Activated CD4-positive, alpha-beta T cell treated with anti-CD3 and anti-CD28 coated beads, Interleukin-2, amount 10 ng/mL, durations not matched to agents 24 days and 14 days (primary cell): ENCODE results near the gene KIF20A. TPM values are rescaled to one million over a fixed set of nuclear protein-coding genes. Genes with fewer than 3 reads are reported as not detected.
A peak's percentile ranks its signal among the peaks of the same experiment; 100 is the strongest.
"Not testable (repeated sequence)": the region's sequence is repeated elsewhere in the genome, so short reads cannot be mapped to it uniquely, and the experiment has no call there.

Experiments
- DNase-seq: peaks from one replicate; pipeline ENCODE4 v3.0.0; 2022
- H3K27ac Mint-ChIP-seq: one replicate; pipeline ENCODE4 v1.8.0; 2022; ENCODE audit warnings: mild to moderate bottlenecking, mixed read lengths
- H3K27me3 Mint-ChIP-seq: one replicate; pipeline ENCODE4 v1.8.0; 2022; ENCODE audit warnings: mixed read lengths
- H3K36me3 Mint-ChIP-seq: one replicate; pipeline ENCODE4 v1.8.0; 2022; ENCODE audit warnings: low read depth, mild to moderate bottlenecking, mixed read lengths
- H3K4me1 Mint-ChIP-seq: one replicate; pipeline ENCODE4 v1.8.0; 2021; ENCODE audit warnings: mixed read lengths
- H3K4me3 Mint-ChIP-seq: one replicate; pipeline ENCODE4 v1.8.0; 2022; ENCODE audit warnings: mild to moderate bottlenecking, moderate library complexity, mixed read lengths
- H3K9me3 Mint-ChIP-seq: one replicate; pipeline ENCODE4 v1.8.0; 2021; ENCODE audit warnings: mixed read lengths
- intact Hi-C: fragments of 100-400 bp; cut with micrococcal nuclease; formaldehyde crosslinking; loops from one replicate; pipeline ENCODE4 v1.15.1; 2023
- total RNA-seq: library from RNA; stranded (reverse); gene quantifications from 2 replicates; pipeline ENCODE4 v1.2.3, GENCODE V29; 2022

The KIF20A gene
- total RNA-seq, 1 donor from 2014 or later = 18.0 TPM

- Mint-ChIP-seq H3K27ac (no peak overlapping the region), H3K4me1 (no peaks in the 10 kb centered on the region), H3K9me3 (no peaks in the 10 kb centered on the region), H3K27me3 (no peaks in the 10 kb centered on the region), H3K4me3 (no peak overlapping the region), H3K36me3 (peaks cover 79% of the 10 kb centered on the region)
- intact Hi-C loops = no loop called here
- DNase-seq = no peak
Observed at GRCh38 chr5:138163721-138164120, 15.2 kb upstream of the KIF20A start.

GRCh38 chr5:138169124-138169523, 9.8 kb upstream of the KIF20A start:
- H3K4me3 Mint-ChIP-seq = no peak overlapping the region
- H3K9me3 Mint-ChIP-seq = no peaks in the 10 kb centered on the region
- H3K27me3 Mint-ChIP-seq = no peaks in the 10 kb centered on the region
- peaks cover 73% of the 10 kb centered on the region for H3K36me3 Mint-ChIP-seq
- peaks cover 4% of the 10 kb centered on the region for H3K4me1 Mint-ChIP-seq
- H3K27ac Mint-ChIP-seq = no peak overlapping the region
- no peak for DNase-seq
- intact Hi-C loops = no loop called here

- peaks cover 67% of the 10 kb centered on the region for H3K36me3 Mint-ChIP-seq
- DNase-seq = no peak
- intact Hi-C loops = no loop called here
- H3K27ac Mint-ChIP-seq = no peak overlapping the region
- H3K27me3 Mint-ChIP-seq = no peaks in the 10 kb centered on the region
- peaks cover 4% of the 10 kb centered on the region for H3K4me1 Mint-ChIP-seq
- no peak overlapping the region for H3K4me3 Mint-ChIP-seq
- H3K9me3 Mint-ChIP-seq = no peaks in the 10 kb centered on the region
Observed at GRCh38 chr5:138170299-138170698, 8.6 kb upstream of the KIF20A start.

GRCh38 chr5:138177941-138178515, 884 bp upstream of the KIF20A start:
- H3K4me3 Mint-ChIP-seq = no peak overlapping the region
- no peaks in the 10 kb centered on the region for H3K27me3 Mint-ChIP-seq
- intact Hi-C loops = loop anchor here (1.0 to 2.0 kb wide), 8 partner anchors 35 to 424 kb away; partner anchors contain the start of genes CDC23, CDC25C, EGR1 and ETF1
- peaks cover 26% of the 10 kb centered on the region for H3K36me3 Mint-ChIP-seq
- DNase-seq = peak; percentile 83
- no peak overlapping the region for H3K27ac Mint-ChIP-seq
- peaks cover 24% of the 10 kb centered on the region for H3K4me1 Mint-ChIP-seq
- H3K9me3 Mint-ChIP-seq = no peaks in the 10 kb centered on the region

- peak; percentile 70 for DNase-seq
- no peak overlapping the region for H3K27ac Mint-ChIP-seq
- H3K36me3 Mint-ChIP-seq = peaks cover 31% of the 10 kb centered on the region
- H3K4me3 Mint-ChIP-seq = no peak overlapping the region
- peaks cover 19% of the 10 kb centered on the region for H3K4me1 Mint-ChIP-seq
- H3K9me3 Mint-ChIP-seq = no peaks in the 10 kb centered on the region
- no peaks in the 10 kb centered on the region for H3K27me3 Mint-ChIP-seq
- intact Hi-C loops = loop anchor here (2.0 kb wide), 3 partner anchors 159 to 363 kb away; partner anchors contain the start of genes ETF1 and FAM53C
Observed at GRCh38 chr5:138179277-138179857, 455 bp downstream of the KIF20A start.

GRCh38 chr5:138180183-138180782, 1.4 kb downstream of the KIF20A start:
- peak; percentile 80 for DNase-seq
- intact Hi-C loops = loop anchor here (2.0 to 5.0 kb wide), 2 partner anchors 102 to 231 kb away; no protein-coding TSS in a partner anchor
- peaks cover 19% of the 10 kb centered on the region for H3K4me1 Mint-ChIP-seq
- H3K27me3 Mint-ChIP-seq = no peaks in the 10 kb centered on the region
- H3K27ac Mint-ChIP-seq = peak overlapping the region; percentile 66
- H3K36me3 Mint-ChIP-seq = peaks cover 35% of the 10 kb centered on the region
- no peaks in the 10 kb centered on the region for H3K9me3 Mint-ChIP-seq
- no peak overlapping the region for H3K4me3 Mint-ChIP-seq

GRCh38 chr5:138180841-138181240, 1.9 kb downstream of the KIF20A start:
- no peak for DNase-seq
- H3K9me3 Mint-ChIP-seq = no peaks in the 10 kb centered on the region
- no peaks in the 10 kb centered on the region for H3K27me3 Mint-ChIP-seq
- H3K36me3 Mint-ChIP-seq = peaks cover 36% of the 10 kb centered on the region
- intact Hi-C loops = loop anchor here (2.0 to 5.0 kb wide), 2 partner anchors 101 to 230 kb away; no protein-coding TSS in a partner anchor
- H3K4me1 Mint-ChIP-seq = peaks cover 19% of the 10 kb centered on the region
- H3K27ac Mint-ChIP-seq = no peak overlapping the region
- no peak overlapping the region for H3K4me3 Mint-ChIP-seq

- H3K36me3 Mint-ChIP-seq = peaks cover 45% of the 10 kb centered on the region
- intact Hi-C loops = loop anchor here (5.0 kb wide), 1 partner anchor 99 kb away; no protein-coding TSS in a partner anchor
- no peaks in the 10 kb centered on the region for H3K9me3 Mint-ChIP-seq
- H3K4me3 Mint-ChIP-seq = no peak overlapping the region
- no peak overlapping the region for H3K27ac Mint-ChIP-seq
- no peaks in the 10 kb centered on the region for H3K27me3 Mint-ChIP-seq
- DNase-seq = no peak
- H3K4me1 Mint-ChIP-seq = peaks cover 10% of the 10 kb centered on the region
Observed at GRCh38 chr5:138182808-138183207, 3.9 kb downstream of the KIF20A start.

- no peak for DNase-seq
- no peaks in the 10 kb centered on the region for H3K4me1 Mint-ChIP-seq
- no peak overlapping the region for H3K4me3 Mint-ChIP-seq
- H3K9me3 Mint-ChIP-seq = no peaks in the 10 kb centered on the region
- peaks cover 56% of the 10 kb centered on the region for H3K36me3 Mint-ChIP-seq
- H3K27me3 Mint-ChIP-seq = no peaks in the 10 kb centered on the region
- intact Hi-C loops = no loop called here
- H3K27ac Mint-ChIP-seq = no peak overlapping the region
Observed at GRCh38 chr5:138186002-138186447, 7.1 kb downstream of the KIF20A start.

- no peaks in the 10 kb centered on the region for H3K4me1 Mint-ChIP-seq
- no peak overlapping the region for H3K4me3 Mint-ChIP-seq
- no peaks in the 10 kb centered on the region for H3K9me3 Mint-ChIP-seq
- H3K36me3 Mint-ChIP-seq = peaks cover 51% of the 10 kb centered on the region
- DNase-seq = no peak
- no peak overlapping the region for H3K27ac Mint-ChIP-seq
- intact Hi-C loops = no loop called here
- H3K27me3 Mint-ChIP-seq = no peaks in the 10 kb centered on the region
Observed at GRCh38 chr5:138188626-138189025, 9.7 kb downstream of the KIF20A start.

GRCh38 chr5:138192826-138193225, 13.9 kb downstream of the KIF20A start:
- Mint-ChIP-seq H3K9me3 (no peaks in the 10 kb centered on the region), H3K27ac (no peak overlapping the region), H3K27me3 (no peaks in the 10 kb centered on the region), H3K36me3 (peaks cover 36% of the 10 kb centered on the region), H3K4me3 (no peak overlapping the region), H3K4me1 (no peaks in the 10 kb centered on the region)
- intact Hi-C loops = no loop called here
- no peak for DNase-seq

GRCh38 chr5:138193859-138194258, 14.9 kb downstream of the KIF20A start:
- H3K9me3 Mint-ChIP-seq, DNase-seq, H3K4me1 Mint-ChIP-seq, H3K4me3 Mint-ChIP-seq, H3K27me3 Mint-ChIP-seq, intact Hi-C loops, H3K27ac Mint-ChIP-seq: not testable (repeated sequence)
- H3K36me3 Mint-ChIP-seq = peaks cover 36% of the 10 kb centered on the region

- H3K9me3 Mint-ChIP-seq = no peaks in the 10 kb centered on the region
- intact Hi-C loops = loop anchor here (5.0 kb wide), 2 partner anchors 366 to 986 kb away; partner anchors contain the start of genes HSPA9 and SIL1
- no peak for DNase-seq
- peak overlapping the region; percentile 45 for H3K4me3 Mint-ChIP-seq
- H3K4me1 Mint-ChIP-seq = peaks cover 17% of the 10 kb centered on the region
- H3K27me3 Mint-ChIP-seq = no peaks in the 10 kb centered on the region
- peaks cover 12% of the 10 kb centered on the region for H3K36me3 Mint-ChIP-seq
- no peak overlapping the region for H3K27ac Mint-ChIP-seq
Observed at GRCh38 chr5:138210985-138211384, 32.1 kb downstream of the KIF20A start.

- intact Hi-C loops = loop anchor here (1.0 to 5.0 kb wide), 6 partner anchors 34 to 985 kb away; partner anchors contain the start of genes BRD8, ETF1, HSPA9 and SIL1
- no peak for DNase-seq
- H3K27ac Mint-ChIP-seq = peak overlapping the region; percentile 96
Observed at GRCh38 chr5:138212828-138213160, 33.9 kb downstream of the KIF20A start.

More at GRCh38 chr5:138212828-138213160, 33.9 kb downstream of the KIF20A start:
- peak overlapping the region; percentile 97 for H3K4me3 Mint-ChIP-seq
- no peaks in the 10 kb centered on the region for H3K9me3 Mint-ChIP-seq
- no peaks in the 10 kb centered on the region for H3K27me3 Mint-ChIP-seq
- peaks cover 12% of the 10 kb centered on the region for H3K36me3 Mint-ChIP-seq
- H3K4me1 Mint-ChIP-seq = peaks cover 17% of the 10 kb centered on the region
